GM12891 (cell line): Measurements from ENCODE around the gene TIE1.
A peak's percentile ranks its signal among the peaks of the same experiment; 100 is the strongest.

Source experiments
- DNase-seq: peaks from one replicate; pipeline ENCODE4 v3.0.0; 2011; ENCODE audit warnings: low spot score; ENCODE audit not compliant: insufficient read length
- FAIRE-seq: peaks from 2 replicates; lab custom pipeline; 2011; peaks lifted over from hg19 to GRCh38; lab: Jason Lieb, UNC
- PAX5 ChIP-seq: IDR thresholded peaks from 2 replicates; pipeline ENCODE4 v1.6.1; 2011; ENCODE audit warnings: low read length, moderate library complexity, mild to moderate bottlenecking; ENCODE audit not compliant: insufficient read depth, severe bottlenecking
- POLR2A ChIP-seq: IDR thresholded peaks from 2 replicates; pipeline ENCODE4 v1.6.1; 2011; ENCODE audit warnings: low read depth, low read length, control low read depth
- POLR2AphosphoS5 ChIP-seq: IDR thresholded peaks from 2 replicates; pipeline ENCODE4 v1.6.1; 2011; ENCODE audit warnings: low read depth, low read length, control low read depth
- POU2F2 ChIP-seq: IDR thresholded peaks from 2 replicates; pipeline ENCODE4 v1.6.1; 2011; ENCODE audit warnings: low read depth, mild to moderate bottlenecking, control low read depth, low read length, moderate library complexity
- SPI1 ChIP-seq: IDR thresholded peaks from 2 replicates; pipeline ENCODE4 v1.6.1; 2011; ENCODE audit warnings: low read depth, low read length, control low read depth
- TAF1 ChIP-seq: IDR thresholded peaks from 2 replicates; pipeline ENCODE4 v1.6.1; 2011; ENCODE audit warnings: low read depth, low read length, control low read depth

The TIE1 gene

GRCh38 chr1:43284546-43285110 lies 16.2 kb upstream of the TIE1 start:
- TF ChIP-seq PAX5, result no peak
- no peak for TF ChIP-seq POLR2AphosphoS5
- no peak for TF ChIP-seq TAF1
- no peak for TF ChIP-seq POU2F2
- TF ChIP-seq POLR2A, result no peak
- TF ChIP-seq SPI1, result no peak
- no peak for FAIRE-seq
- DNase-seq, result no peak

GRCh38 chr1:43285269-43285990 lies 15.4 kb upstream of the TIE1 start, which contains the start of gene C1orf210:
TSS of gene C1orf210 (minus strand) at chr1:43285581. CDS start at chr1:43283270, 2,311 bp downstream.
- no peak for DNase-seq
- FAIRE-seq, result no peak
- no peak for TF ChIP-seq PAX5
- no peak for TF ChIP-seq TAF1
- TF ChIP-seq POU2F2, result no peak
- TF ChIP-seq SPI1, result no peak
- TF ChIP-seq POLR2AphosphoS5, result no peak
- no peak for TF ChIP-seq POLR2A

- FAIRE-seq (no peak), DNase-seq (no peak)
- TF ChIP-seq POLR2AphosphoS5 (no peak), POU2F2 (no peak), TAF1 (no peak), POLR2A (no peak), PAX5 (no peak), SPI1 (no peak)
Observed at GRCh38 chr1:43286115-43286514, 14.7 kb upstream of the TIE1 start.

- no peak for FAIRE-seq
- no peak for DNase-seq
- TF ChIP-seq SPI1, result no peak
- no peak for TF ChIP-seq PAX5
- TF ChIP-seq POLR2AphosphoS5, result no peak
- no peak for TF ChIP-seq POLR2A
- no peak for TF ChIP-seq POU2F2
- TF ChIP-seq TAF1, result no peak
Observed at GRCh38 chr1:43286533-43286932, 14.2 kb upstream of the TIE1 start.

GRCh38 chr1:43288058-43288784 lies 12.6 kb upstream of the TIE1 start:
- no peak for FAIRE-seq
- TF ChIP-seq PAX5, result no peak
- no peak for TF ChIP-seq POLR2AphosphoS5
- no peak for TF ChIP-seq SPI1
- DNase-seq, result no peak

- TF ChIP-seq TAF1 (no peak), PAX5 (no peak), SPI1 (no peak), POLR2A (no peak), POLR2AphosphoS5 (no peak), POU2F2 (no peak)
- DNase-seq (no peak), FAIRE-seq (no peak)
Observed at GRCh38 chr1:43288785-43289706, 11.7 kb upstream of the TIE1 start.

- no peak for FAIRE-seq
- no peak for DNase-seq
- TF ChIP-seq POLR2AphosphoS5 (no peak), POU2F2 (no peak), POLR2A (no peak), TAF1 (no peak), PAX5 (no peak), SPI1 (no peak)
Observed at GRCh38 chr1:43292216-43292615, 8.6 kb upstream of the TIE1 start.

- FAIRE-seq, result no peak
- DNase-seq, result no peak
- TF ChIP-seq SPI1, result peak; percentile 26; the same call in 1 of the 2 replicates
- TF ChIP-seq PAX5, result no peak
- no peak for TF ChIP-seq TAF1
Observed at GRCh38 chr1:43292679-43293078, 8.1 kb upstream of the TIE1 start.

GRCh38 chr1:43293176-43293575 lies 7.6 kb upstream of the TIE1 start:
- no peak for TF ChIP-seq POLR2A
- TF ChIP-seq SPI1, result no peak
- TF ChIP-seq POLR2AphosphoS5, result no peak
- no peak for TF ChIP-seq POU2F2
- TF ChIP-seq TAF1, result no peak
- TF ChIP-seq PAX5, result no peak
- DNase-seq, result no peak
- FAIRE-seq, result no peak
